CD8-positive, alpha-beta memory T cell (primary cell): ENCODE data around the gene NAPSA. TPM values are rescaled to one million over a fixed set of nuclear protein-coding genes. Genes with fewer than 3 reads are reported as not detected.
A peak's percentile ranks its signal among the peaks of the same experiment; 100 is the strongest.
"Not testable (repeated sequence)": the region's sequence is repeated elsewhere in the genome, so short reads cannot be mapped to it uniquely, and the experiment has no call there.

Experiments used
- CTCF ChIA-PET: fragments of 350-600 bp; sonication (Branson Sonifier 250); formaldehyde crosslinking; loops from one replicate; lab custom pipeline; 2021; ENCODE audit warnings: antibody characterized with exemption; lab: Charles Lee
- POLR2A ChIA-PET: fragments of 350-600 bp; sonication (Branson Sonifier 250); formaldehyde crosslinking; loops from one replicate; lab custom pipeline; 2021; ENCODE audit warnings: antibody characterized with exemption; lab: Charles Lee
- DNase-seq, 5 donors: peaks; one replicate each; pipeline versions ENCODE4 v3.0.0 to v3.0.0-alpha.2; 2020 to 2022; ENCODE audit warnings: mixed read lengths in 1 of 5
- H3K27ac ChIP-seq: one replicate; pipeline ENCODE4 v1.7.0; 2013; ENCODE audit warnings: low read depth, mild to moderate bottlenecking, low read length, moderate library complexity
- H3K27me3 ChIP-seq: 2 replicates; pipeline ENCODE4 v1.7.0; 2013; ENCODE audit warnings: low read length, mild to moderate bottlenecking; ENCODE audit not compliant: insufficient read depth, poor library complexity, severe bottlenecking
- H3K36me3 ChIP-seq: 2 replicates; pipeline ENCODE4 v1.7.0; 2013; ENCODE audit warnings: mild to moderate bottlenecking, low read length, moderate library complexity; ENCODE audit not compliant: insufficient read depth
- H3K4me1 ChIP-seq: 2 replicates; pipeline ENCODE4 v1.7.0; 2013; ENCODE audit warnings: mild to moderate bottlenecking, low read length, moderate library complexity; ENCODE audit not compliant: insufficient read depth
- H3K4me3 ChIP-seq: 2 replicates; pipeline ENCODE4 v1.7.0; 2013; ENCODE audit warnings: mild to moderate bottlenecking, low read length
- H3K9me3 ChIP-seq: 2 replicates; pipeline ENCODE4 v1.7.0; 2013; ENCODE audit warnings: mild to moderate bottlenecking, low read length
- H3K27ac Mint-ChIP-seq, 8 donors: one replicate each; pipeline ENCODE4 v1.8.0; 2020 to 2021; ENCODE audit warnings: mixed read lengths in 8 of 8, mild to moderate bottlenecking in 6 of 8, inconsistent platforms in 3 of 8, moderate library complexity in 3 of 8
- H3K27me3 Mint-ChIP-seq, 2 donors: one replicate each; pipeline ENCODE4 v1.8.0; 2020 to 2021; ENCODE audit warnings: mixed read lengths in 2 of 2, mild to moderate bottlenecking in 1 of 2, moderate library complexity in 1 of 2
- H3K36me3 Mint-ChIP-seq, 3 donors: one replicate each; pipeline ENCODE4 v1.8.0; 2020 to 2021; ENCODE audit warnings: mixed read lengths in 3 of 3, inconsistent platforms in 1 of 3, mild to moderate bottlenecking in 1 of 3
- H3K4me1 Mint-ChIP-seq, 3 donors: one replicate each; pipeline ENCODE4 v1.8.0; 2020 to 2021; ENCODE audit warnings: mixed read lengths in 3 of 3, inconsistent platforms in 1 of 3, mild to moderate bottlenecking in 1 of 3
- H3K4me3 Mint-ChIP-seq, 7 donors: one replicate each; pipeline ENCODE4 v1.8.0; 2020 to 2021; ENCODE audit warnings: mixed read lengths in 7 of 7, mild to moderate bottlenecking in 6 of 7, moderate library complexity in 4 of 7, inconsistent platforms in 2 of 7
- H3K9me3 Mint-ChIP-seq, 5 donors: one replicate each; pipeline ENCODE4 v1.8.0; 2020 to 2022; ENCODE audit warnings: mixed read lengths in 5 of 5, mild to moderate bottlenecking in 3 of 5, moderate library complexity in 2 of 5, inconsistent platforms in 1 of 5
- polyA plus RNA-seq: library from polyadenylated mRNA; unstranded; fragments of 300-500 nt; fragmentation: Illumina TruSeq; gene quantifications from one replicate; pipeline ENCODE4 v1.2.3, GENCODE V29; 2021
- total RNA-seq, 2 experiments: library from RNA; stranded (reverse); gene quantifications; one replicate each; pipeline ENCODE4 v1.2.3, GENCODE V29; 2021

NAPSA gene
- total and polyA plus RNA-seq, 3 experiments from 2014 or later: 1.6 to 22.5 (median 19.7) TPM

- Mint-ChIP-seq H3K4me1 (peaks cover 40 to 69% (median 68%) of the 10 kb centered on the region in 3 donors), H3K9me3 (peaks cover 4 to 29% (median 19%) of the 10 kb centered on the region in 5 donors), H3K27me3 (peaks cover 68 to 76% of the 10 kb centered on the region in 2 donors), H3K36me3 (peaks cover 2 to 5% (median 2%) of the 10 kb centered on the region in 3 donors), H3K27ac (peak overlapping the region in 6 of 8 donors; percentile 0 to 96 (median 65)), H3K4me3 (peak overlapping the region; percentile 50 to 67 (median 63))
- no peak for DNase-seq
- H3K36me3 ChIP-seq: no peaks in the 10 kb centered on the region
- H3K9me3 ChIP-seq: no peaks in the 10 kb centered on the region
- no peak overlapping the region for H3K4me3 ChIP-seq
- peaks cover 46% of the 10 kb centered on the region for H3K27me3 ChIP-seq
- H3K27ac ChIP-seq: peak overlapping the region; percentile 34
- H3K4me1 ChIP-seq: peaks cover 48% of the 10 kb centered on the region
- CTCF ChIA-PET: no interaction called here
- POLR2A ChIA-PET: no interaction called here
Measured at GRCh38 chr19:50331221-50331993, 34.0 kb downstream of the NAPSA start.

- Mint-ChIP-seq H3K27ac (peak overlapping the region in 3 of 8 donors; percentile 50 to 93 (median 93)), H3K27me3 (peaks cover 67 to 72% of the 10 kb centered on the region in 2 donors), H3K4me3 (peak overlapping the region; percentile 63 to 79 (median 71)), H3K4me1 (peaks cover 42 to 73% (median 66%) of the 10 kb centered on the region in 3 donors), H3K36me3 (peaks cover 2 to 5% (median 2%) of the 10 kb centered on the region in 3 donors), H3K9me3 (peaks cover 4 to 29% (median 19%) of the 10 kb centered on the region in 5 donors)
- peaks cover 52% of the 10 kb centered on the region for H3K27me3 ChIP-seq
- no peaks in the 10 kb centered on the region for H3K36me3 ChIP-seq
- H3K9me3 ChIP-seq: no peaks in the 10 kb centered on the region
- H3K4me3 ChIP-seq: peak overlapping the region; percentile 58
- H3K4me1 ChIP-seq: peaks cover 55% of the 10 kb centered on the region
- DNase-seq: peak; percentile 69 to 76 (median 72)
- ChIA-PET POLR2A (no interaction called here), CTCF (no interaction called here)
- H3K27ac ChIP-seq: peak overlapping the region; percentile 59
Measured at GRCh38 chr19:50330365-50331078, 34.9 kb downstream of the NAPSA start.

- DNase-seq, H3K9me3 ChIP-seq, H3K36me3 ChIP-seq, H3K36me3 Mint-ChIP-seq, POLR2A ChIA-PET, CTCF ChIA-PET: not testable (repeated sequence)
- H3K27ac ChIP-seq: peak overlapping the region; percentile 59
- H3K27me3 Mint-ChIP-seq: peaks cover 65 to 69% of the 10 kb centered on the region in 2 donors
- peaks cover 55% of the 10 kb centered on the region for H3K4me1 ChIP-seq
- peaks cover 52% of the 10 kb centered on the region for H3K27me3 ChIP-seq
- peak overlapping the region; percentile 59 to 82 (median 74) for H3K4me3 Mint-ChIP-seq
- peak overlapping the region; percentile 61 for H3K4me3 ChIP-seq
- peaks cover 4 to 29% (median 20%) of the 10 kb centered on the region in 5 donors for H3K9me3 Mint-ChIP-seq
- peaks cover 44 to 72% (median 62%) of the 10 kb centered on the region in 3 donors for H3K4me1 Mint-ChIP-seq
- H3K27ac Mint-ChIP-seq: peak overlapping the region in 7 of 8 donors; percentile 61 to 93 (median 75)
Measured at GRCh38 chr19:50329926-50330294, 35.5 kb downstream of the NAPSA start.

- peak within 1 kb of the TSS; percentile 61 for H3K4me3 ChIP-seq
- DNase-seq: peak; percentile 71 to 81 (median 75)
- H3K4me1 ChIP-seq: peaks cover 55% of the 10 kb centered on the region
- Mint-ChIP-seq H3K4me3 (peak within 1 kb of the TSS; percentile 59 to 82 (median 74)), H3K27ac (peak within 1 kb of the TSS in 7 of 8 donors; percentile 61 to 93 (median 75)), H3K9me3 (peaks cover 4 to 29% (median 21%) of the 10 kb centered on the region in 5 donors), H3K4me1 (peaks cover 49 to 77% (median 63%) of the 10 kb centered on the region in 3 donors), H3K36me3 (peaks cover 0 to 2% (median 0%) of the 10 kb centered on the region in 3 donors), H3K27me3 (peaks cover 67 to 71% of the 10 kb centered on the region in 2 donors)
- ChIA-PET POLR2A (no interaction called here), CTCF (no interaction called here)
- H3K27me3 ChIP-seq: peaks cover 52% of the 10 kb centered on the region
- H3K27ac ChIP-seq: peak within 1 kb of the TSS; percentile 59
- H3K9me3 ChIP-seq: no peaks in the 10 kb centered on the region
- H3K36me3 ChIP-seq: no peaks in the 10 kb centered on the region
Measured at GRCh38 chr19:50329146-50329925, 36.1 kb downstream of the NAPSA start, which contains the start of gene KCNC3. Gene KCNC3 (minus strand): TSS chr19:50329377. CDS start chr19:50329082, 295 bp downstream.

- H3K27ac ChIP-seq: no peak overlapping the region
- H3K36me3 Mint-ChIP-seq: peaks cover 0 to 2% (median 0%) of the 10 kb centered on the region in 3 donors
- peak overlapping the region in 5 of 7 donors; percentile 59 to 82 (median 77) for H3K4me3 Mint-ChIP-seq
- peaks cover 66 to 69% of the 10 kb centered on the region in 2 donors for H3K27me3 Mint-ChIP-seq
- H3K36me3 ChIP-seq: no peaks in the 10 kb centered on the region
- no peak overlapping the region for H3K4me3 ChIP-seq
- H3K4me1 ChIP-seq: peaks cover 49% of the 10 kb centered on the region
- ChIA-PET CTCF (no interaction called here), POLR2A (no interaction called here)
- H3K9me3 ChIP-seq: no peaks in the 10 kb centered on the region
- peaks cover 52% of the 10 kb centered on the region for H3K27me3 ChIP-seq
- H3K27ac Mint-ChIP-seq: peak overlapping the region in 2 of 8 donors; percentile 72 to 93
- H3K9me3 Mint-ChIP-seq: peaks cover 4 to 29% (median 21%) of the 10 kb centered on the region in 5 donors
- no peak for DNase-seq
- peaks cover 48 to 72% (median 58%) of the 10 kb centered on the region in 3 donors for H3K4me1 Mint-ChIP-seq
Measured at GRCh38 chr19:50328873-50329145, 36.6 kb downstream of the NAPSA start.

- H3K4me1 ChIP-seq: peaks cover 47% of the 10 kb centered on the region
- peaks cover 4 to 29% (median 21%) of the 10 kb centered on the region in 5 donors for H3K9me3 Mint-ChIP-seq
- POLR2A ChIA-PET: no interaction called here
- H3K27ac ChIP-seq: no peak overlapping the region
- H3K36me3 ChIP-seq: no peaks in the 10 kb centered on the region
- H3K27me3 Mint-ChIP-seq: peaks cover 62 to 67% of the 10 kb centered on the region in 2 donors
- H3K9me3 ChIP-seq: no peaks in the 10 kb centered on the region
- H3K27ac Mint-ChIP-seq: no peak overlapping the region
- CTCF ChIA-PET: no interaction called here
- no peaks in the 10 kb centered on the region for H3K36me3 Mint-ChIP-seq
- H3K4me3 Mint-ChIP-seq: no peak overlapping the region
- H3K4me1 Mint-ChIP-seq: peaks cover 43 to 67% (median 53%) of the 10 kb centered on the region in 3 donors
- peaks cover 51% of the 10 kb centered on the region for H3K27me3 ChIP-seq
- no peak for DNase-seq
- no peak overlapping the region for H3K4me3 ChIP-seq
Measured at GRCh38 chr19:50328224-50328872, 37.1 kb downstream of the NAPSA start.

- Histone ChIP-seq H3K27ac (no peak overlapping the region), H3K36me3 (no peaks in the 10 kb centered on the region), H3K27me3 (peaks cover 44% of the 10 kb centered on the region), H3K9me3 (no peaks in the 10 kb centered on the region), H3K4me3 (no peak overlapping the region), H3K4me1 (peaks cover 40% of the 10 kb centered on the region)
- Mint-ChIP-seq H3K27me3 (peaks cover 60 to 65% of the 10 kb centered on the region in 2 donors), H3K4me3 (peak overlapping the region; percentile 19 to 84 (median 59)), H3K4me1 (peaks cover 43 to 64% (median 51%) of the 10 kb centered on the region in 3 donors), H3K36me3 (no peaks in the 10 kb centered on the region), H3K9me3 (peaks cover 4 to 29% (median 21%) of the 10 kb centered on the region in 5 donors), H3K27ac (peak overlapping the region in 3 of 8 donors; percentile 23 to 76 (median 46))
- ChIA-PET POLR2A (no interaction called here), CTCF (no interaction called here)
- DNase-seq: no peak
Measured at GRCh38 chr19:50327461-50328223, 37.8 kb downstream of the NAPSA start.
